ENCODE data around the gene DAB2. TPM values are rescaled to one million over a fixed set of nuclear protein-coding genes. Genes with fewer than 3 reads are reported as not detected.

Gene DAB2
- total RNA-seq, 2 experiments from 2014 or later = 0.16 TPM; not detected in 1

DNA sequence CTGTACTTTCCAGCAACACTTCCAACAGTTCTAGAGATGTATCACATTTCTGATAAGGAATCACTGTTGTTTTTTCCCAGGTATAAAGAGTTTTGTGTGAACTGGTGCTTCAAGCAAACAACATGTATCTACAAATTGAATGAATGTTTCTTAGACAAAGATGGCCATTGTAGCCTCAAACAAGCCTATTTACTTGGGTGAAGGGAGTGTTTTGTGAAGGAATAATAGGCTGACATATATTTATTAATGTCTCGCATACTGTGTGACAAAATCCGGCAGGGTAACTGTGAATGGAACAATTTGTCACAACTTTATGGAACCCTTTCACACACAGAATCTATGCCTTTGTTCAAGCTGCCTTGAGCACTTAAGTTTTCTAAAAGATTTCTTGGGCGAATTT, 24.8 kb upstream of the DAB2 start:
- Mint-ChIP-seq H3K27ac (no peak overlapping the region), H3K9me3 (no peaks in the 10 kb centered on the region), H3K36me3 (ENCODE audit: low read depth) (no peaks in the 10 kb centered on the region), H3K4me3 (no peak overlapping the region), H3K4me1 (ENCODE audit: low read depth) (no peaks in the 10 kb centered on the region), H3K27me3 (peaks cover 2% of the 10 kb centered on the region)
- intact Hi-C loops (cut with micrococcal nuclease) = no loop called here
- DNase-seq = no peak
- no peak for TF ChIP-seq CTCF (IDR thresholded peaks at IDR 0.05)
- ChIA-PET POLR2A (no interaction called here), CTCF (no interaction called here)
- no peak for ATAC-seq

DNA sequence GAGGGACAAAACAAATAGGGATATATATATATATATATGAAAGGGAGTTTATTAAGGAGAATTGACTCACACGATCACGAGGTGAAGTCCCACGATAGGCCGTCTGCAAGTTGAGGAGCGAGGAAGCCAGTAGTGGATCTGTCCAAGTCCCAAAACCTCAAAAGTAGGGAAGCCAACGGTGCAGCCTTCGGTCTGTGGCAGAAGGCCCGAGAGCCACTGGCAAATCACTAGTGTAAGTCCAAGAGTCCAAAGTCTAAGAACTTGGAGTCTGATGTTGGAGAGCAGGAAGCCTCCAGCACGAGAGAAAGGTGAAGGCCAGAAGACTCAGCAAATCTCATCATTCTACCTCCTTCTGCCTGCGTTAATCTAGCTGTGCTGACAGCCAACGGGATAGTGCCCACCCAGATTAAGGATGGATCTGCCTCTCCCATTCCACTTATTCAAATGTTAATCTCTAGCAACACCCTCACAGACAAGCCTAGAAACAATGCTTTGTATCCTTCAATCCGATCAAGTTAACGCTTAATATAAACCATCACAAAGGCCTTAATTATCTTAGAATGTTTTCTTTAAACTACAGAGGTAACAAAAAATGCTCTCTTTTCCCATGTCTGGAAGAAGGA, 23.8 kb upstream of the DAB2 start:
- Mint-ChIP-seq H3K9me3 (no peaks in the 10 kb centered on the region), H3K36me3 (ENCODE audit: low read depth) (no peaks in the 10 kb centered on the region), H3K27me3 (peaks cover 2% of the 10 kb centered on the region), H3K4me3 (no peak overlapping the region), H3K4me1 (ENCODE audit: low read depth) (no peaks in the 10 kb centered on the region), H3K27ac (no peak overlapping the region)
- POLR2A ChIA-PET = no interaction called here
- CTCF ChIA-PET = no interaction called here
- DNase-seq (no peak), ATAC-seq (no peak)
- no peak for TF ChIP-seq CTCF (IDR thresholded peaks at IDR 0.05)
- intact Hi-C loops (cut with micrococcal nuclease) = no loop called here

DNA sequence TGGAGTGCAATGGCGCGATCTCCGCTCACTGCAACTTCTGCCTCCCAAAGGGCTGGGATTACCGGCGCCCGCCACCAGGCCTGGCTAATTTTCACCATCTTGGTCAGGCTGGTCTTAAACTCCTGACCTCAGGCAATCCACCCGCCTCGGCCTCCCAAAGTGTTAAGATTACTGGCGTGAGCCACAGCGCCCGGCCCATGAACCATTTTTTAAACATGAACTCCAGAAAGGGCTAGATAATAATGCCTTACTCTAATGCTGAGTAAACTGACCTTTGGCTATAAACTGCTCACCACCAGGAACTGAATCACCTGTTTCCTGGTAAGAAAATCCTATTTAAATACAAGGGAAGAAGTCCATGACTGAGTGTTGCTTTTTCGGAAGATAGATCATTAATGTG, 23.2 kb upstream of the DAB2 start:
- ChIA-PET POLR2A (no interaction called here), CTCF (no interaction called here)
- Mint-ChIP-seq H3K27me3 (peaks cover under 1% of the 10 kb centered on the region), H3K4me3 (no peak overlapping the region), H3K9me3 (no peaks in the 10 kb centered on the region), H3K4me1 (ENCODE audit: low read depth) (no peaks in the 10 kb centered on the region), H3K27ac (no peak overlapping the region), H3K36me3 (ENCODE audit: low read depth) (no peaks in the 10 kb centered on the region)
- ATAC-seq (no peak), DNase-seq (no peak)
- no peak for TF ChIP-seq CTCF (IDR thresholded peaks at IDR 0.05)
- intact Hi-C loops (cut with micrococcal nuclease) = no loop called here

DNA sequence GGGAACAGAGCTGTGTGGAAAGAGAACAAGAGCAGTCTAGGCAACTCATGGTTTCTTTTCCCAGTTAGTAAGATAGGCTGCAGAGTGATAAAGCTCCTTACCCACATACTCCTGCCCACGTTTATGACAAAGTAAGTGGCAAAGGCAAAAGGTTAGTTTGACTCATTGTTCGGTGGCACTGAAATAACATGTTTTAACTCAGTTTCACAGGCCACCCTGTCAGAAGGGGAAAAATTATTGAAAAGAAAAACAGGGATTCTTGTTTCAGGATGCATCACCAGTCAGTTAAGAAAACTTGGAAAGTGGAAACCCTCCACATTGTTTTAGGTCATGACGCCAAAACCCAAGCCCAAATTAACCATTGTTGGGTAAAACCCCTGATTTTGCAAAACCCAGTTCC, 22.3 kb upstream of the DAB2 start:
- DNase-seq (no peak), ATAC-seq (no peak)
- H3K4me1 Mint-ChIP-seq (ENCODE audit: low read depth) = no peaks in the 10 kb centered on the region
- intact Hi-C loops (cut with micrococcal nuclease) = no loop called here
- no peak for TF ChIP-seq CTCF (IDR thresholded peaks at IDR 0.05)
- H3K27me3 Mint-ChIP-seq = no peaks in the 10 kb centered on the region
- POLR2A ChIA-PET = no interaction called here
- no peaks in the 10 kb centered on the region for H3K36me3 Mint-ChIP-seq (ENCODE audit: low read depth)
- no peak overlapping the region for H3K27ac Mint-ChIP-seq
- CTCF ChIA-PET = no interaction called here
- H3K9me3 Mint-ChIP-seq = no peaks in the 10 kb centered on the region
- H3K4me3 Mint-ChIP-seq = no peak overlapping the region

GRCh38 chr5:39446231-39446630, 21.5 kb upstream of the DAB2 start:
- POLR2A ChIA-PET = no interaction called here
- H3K4me1 Mint-ChIP-seq (ENCODE audit: low read depth) = no peaks in the 10 kb centered on the region
- H3K27me3 Mint-ChIP-seq = no peaks in the 10 kb centered on the region
- no peak overlapping the region for H3K27ac Mint-ChIP-seq
- no peak for ATAC-seq
- no peaks in the 10 kb centered on the region for H3K9me3 Mint-ChIP-seq
- TF ChIP-seq CTCF (IDR thresholded peaks at IDR 0.05) = no peak
- intact Hi-C loops (cut with micrococcal nuclease) = no loop called here
- H3K4me3 Mint-ChIP-seq = no peak overlapping the region
- DNase-seq = no peak
- CTCF ChIA-PET = no interaction called here
- no peaks in the 10 kb centered on the region for H3K36me3 Mint-ChIP-seq (ENCODE audit: low read depth)
